Measurements from ENCODE around the gene RAPGEF1. TPM values are rescaled to one million over a fixed set of nuclear protein-coding genes. Genes with fewer than 3 reads are reported as not detected.

The RAPGEF1 gene
- total RNA-seq, 1 donor from 2014 or later = 69.4 TPM

DNA sequence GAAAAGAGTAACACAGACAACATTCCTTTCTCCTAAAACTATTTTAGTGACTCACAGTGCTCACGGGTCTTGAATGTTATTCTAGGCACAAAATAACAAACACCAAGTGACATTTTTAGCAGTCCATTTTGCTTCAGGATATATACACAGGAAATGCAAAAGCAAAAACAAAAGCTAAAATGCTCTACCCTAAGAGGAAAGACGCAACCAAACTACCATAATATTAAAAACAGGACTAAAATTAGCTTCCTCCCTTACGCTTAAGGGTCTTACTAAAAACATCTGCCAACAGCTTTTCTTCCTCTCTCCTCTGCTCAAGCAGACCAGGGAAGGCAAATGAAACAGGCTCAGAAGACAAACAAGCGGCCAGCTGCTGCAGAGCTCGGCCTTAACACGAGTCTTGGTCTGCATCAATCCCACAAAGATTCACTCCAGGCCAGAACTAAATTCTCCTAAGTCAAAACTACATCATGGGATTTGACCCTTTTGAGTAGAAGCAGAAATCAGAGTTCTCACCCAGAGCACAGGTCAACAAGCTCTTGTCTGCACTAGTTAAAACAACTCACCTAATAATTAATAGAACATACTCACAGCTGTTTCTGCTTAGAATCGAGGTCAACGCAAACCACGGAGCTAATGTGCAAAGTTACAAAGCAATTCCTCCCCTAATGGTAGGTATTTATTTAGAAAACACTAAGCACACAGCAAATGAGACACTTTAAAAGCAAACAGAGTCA lies 62.3 kb downstream of the RAPGEF1 start:
- ATAC-seq = peak; percentile 75

GRCh38 chr9:131677049-131677443 lies 62.8 kb downstream of the RAPGEF1 start:
- ATAC-seq = no peak
- no peak for DNase-seq (ENCODE audit: low spot score)
- intact Hi-C loops (cut with DNase I) = no loop called here

More for the DNA sequence above, 62.3 kb downstream of the RAPGEF1 start:
- DNase-seq (ENCODE audit: low spot score) = no peak
- intact Hi-C loops (cut with DNase I) = no loop called here

DNA sequence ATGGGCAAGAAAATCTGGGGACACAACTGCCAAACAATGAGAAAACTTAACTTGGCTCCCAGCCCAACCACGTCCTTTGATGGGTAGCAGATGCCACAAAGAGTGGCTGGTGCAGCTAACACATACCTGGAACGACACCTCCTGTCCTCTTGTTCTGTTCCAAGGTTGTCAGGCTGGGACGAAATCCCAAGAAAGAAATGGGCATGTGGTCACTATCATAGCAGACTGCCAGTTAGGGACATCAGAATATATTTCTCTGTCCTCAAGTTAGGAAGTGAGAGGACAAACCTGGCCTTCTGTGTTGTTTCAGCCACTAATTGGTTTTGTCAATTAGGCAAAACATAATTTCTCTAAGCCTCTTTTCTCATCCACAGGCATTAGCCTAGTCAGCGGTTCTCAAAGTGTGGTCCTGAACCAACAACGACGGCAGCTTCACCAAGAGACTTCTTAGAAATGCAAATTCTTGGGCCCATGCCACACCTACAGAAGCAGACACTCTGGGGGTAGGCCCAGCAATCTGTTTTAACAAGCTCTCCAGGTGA lies 63.4 kb downstream of the RAPGEF1 start:
- DNase-seq (ENCODE audit: low spot score) = no peak
- intact Hi-C loops (cut with DNase I) = no loop called here
- ATAC-seq = no peak

DNA sequence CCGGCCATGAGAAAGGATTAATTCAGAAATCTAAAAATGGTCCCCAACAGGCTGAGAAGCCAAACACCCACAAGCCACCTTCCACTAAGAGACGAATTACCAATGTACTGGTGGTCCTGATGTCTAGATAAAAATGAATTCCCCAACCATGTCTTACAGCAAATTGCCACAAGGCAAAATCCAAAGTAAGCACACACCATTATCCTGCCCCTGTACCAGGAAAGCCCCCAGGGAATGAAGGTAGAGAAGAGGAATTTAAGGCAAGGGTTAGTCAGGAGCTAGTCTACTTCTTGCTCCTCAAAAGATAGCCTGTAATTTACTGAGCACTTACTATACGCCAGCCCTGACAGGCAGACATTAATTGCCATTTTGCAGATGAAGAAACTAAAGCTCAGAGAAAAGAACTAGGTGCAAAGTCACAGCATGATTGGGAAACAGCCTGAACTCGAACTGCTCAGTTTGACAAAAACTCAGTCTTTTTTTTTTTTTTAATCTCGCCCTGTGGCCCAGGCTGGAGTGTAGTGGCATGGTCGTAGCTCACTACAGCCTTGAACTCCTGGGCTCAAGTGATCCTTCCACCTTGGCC lies 64.3 kb downstream of the RAPGEF1 start:
- no peak for DNase-seq (ENCODE audit: low spot score)
- no peak for ATAC-seq
- intact Hi-C loops (cut with DNase I) = no loop called here

- intact Hi-C loops (cut with DNase I) = no loop called here
- ATAC-seq (no peak), DNase-seq (ENCODE audit: low spot score) (no peak)
Measured at GRCh38 chr9:131674425-131675421, 65.2 kb downstream of the RAPGEF1 start.

DNA sequence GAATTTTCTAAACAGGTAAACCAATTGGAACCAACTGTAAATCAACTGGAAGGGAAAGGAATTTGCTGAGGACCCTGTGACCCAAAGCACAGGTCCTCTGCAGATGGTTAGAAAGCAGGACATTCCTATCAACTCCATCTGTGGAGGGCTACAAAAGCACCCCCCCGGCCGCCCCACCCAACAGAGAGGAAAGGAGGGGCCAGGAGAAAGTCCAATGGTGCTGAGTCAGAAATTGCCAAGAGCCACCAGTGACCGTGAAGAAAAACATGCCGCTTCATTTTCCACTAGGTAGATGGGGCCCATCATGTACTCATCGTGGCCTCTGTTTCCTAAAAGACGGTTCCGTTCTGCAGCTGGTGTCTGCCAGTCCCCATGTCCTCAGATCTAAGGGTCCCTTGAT lies 66.3 kb downstream of the RAPGEF1 start:
- no peak for DNase-seq (ENCODE audit: low spot score)
- no peak for ATAC-seq
- intact Hi-C loops (cut with DNase I) = no loop called here

- intact Hi-C loops (cut with DNase I) = no loop called here
Measured at GRCh38 chr9:131673068-131673467, 66.8 kb downstream of the RAPGEF1 start.

DNA sequence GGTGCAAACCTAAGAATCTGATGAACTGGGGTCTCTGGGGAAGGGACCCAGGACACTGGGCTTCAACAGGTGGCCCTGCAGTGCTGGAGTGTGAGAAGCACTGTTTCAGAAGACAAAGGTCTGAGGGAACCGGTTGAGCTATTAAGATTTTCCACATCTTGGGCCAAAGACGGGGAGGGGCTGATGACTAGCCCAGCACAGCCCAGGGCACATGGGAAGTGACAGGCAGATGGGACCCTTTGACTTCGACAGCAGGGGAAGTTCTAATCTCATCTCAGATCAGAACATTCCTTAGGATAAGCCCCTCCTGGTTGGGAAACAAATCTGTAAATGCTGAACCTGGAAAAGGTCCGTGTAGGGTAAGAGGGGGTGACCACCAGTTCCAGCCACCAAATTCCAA lies 67.4 kb downstream of the RAPGEF1 start:
- ATAC-seq (no peak), DNase-seq (ENCODE audit: low spot score) (no peak)

More at GRCh38 chr9:131673068-131673467, 66.8 kb downstream of the RAPGEF1 start:
- no peak for ATAC-seq
- DNase-seq (ENCODE audit: low spot score) = no peak

DNA sequence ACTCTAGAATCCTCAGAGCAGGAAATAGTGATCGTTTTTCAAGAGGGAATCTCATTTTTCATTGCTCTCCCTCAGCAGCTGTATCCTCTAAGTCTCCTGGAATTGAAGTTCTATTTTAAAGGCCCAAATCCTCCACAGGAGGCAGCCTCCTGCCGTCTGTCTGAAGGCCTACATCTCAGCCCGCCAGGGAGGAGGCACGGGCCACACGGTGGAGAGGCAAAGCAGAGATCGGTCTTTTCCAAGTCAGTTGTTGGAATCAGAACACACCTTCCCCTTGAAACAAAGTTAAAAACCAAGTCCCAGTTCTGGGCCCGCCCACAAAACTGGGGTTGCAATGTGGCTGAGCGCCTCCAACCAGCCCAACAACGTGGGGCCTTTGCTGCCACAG lies 68.7 kb downstream of the RAPGEF1 start:
- intact Hi-C loops (cut with DNase I) = no loop called here
- no peak for DNase-seq (ENCODE audit: low spot score)
- no peak for ATAC-seq

More for the DNA sequence above, 67.4 kb downstream of the RAPGEF1 start:
- intact Hi-C loops (cut with DNase I) = no loop called here

- peak; percentile 77 for ATAC-seq
- intact Hi-C loops (cut with DNase I) = no loop called here
Measured at GRCh38 chr9:131670247-131671132, 69.4 kb downstream of the RAPGEF1 start.

DNA sequence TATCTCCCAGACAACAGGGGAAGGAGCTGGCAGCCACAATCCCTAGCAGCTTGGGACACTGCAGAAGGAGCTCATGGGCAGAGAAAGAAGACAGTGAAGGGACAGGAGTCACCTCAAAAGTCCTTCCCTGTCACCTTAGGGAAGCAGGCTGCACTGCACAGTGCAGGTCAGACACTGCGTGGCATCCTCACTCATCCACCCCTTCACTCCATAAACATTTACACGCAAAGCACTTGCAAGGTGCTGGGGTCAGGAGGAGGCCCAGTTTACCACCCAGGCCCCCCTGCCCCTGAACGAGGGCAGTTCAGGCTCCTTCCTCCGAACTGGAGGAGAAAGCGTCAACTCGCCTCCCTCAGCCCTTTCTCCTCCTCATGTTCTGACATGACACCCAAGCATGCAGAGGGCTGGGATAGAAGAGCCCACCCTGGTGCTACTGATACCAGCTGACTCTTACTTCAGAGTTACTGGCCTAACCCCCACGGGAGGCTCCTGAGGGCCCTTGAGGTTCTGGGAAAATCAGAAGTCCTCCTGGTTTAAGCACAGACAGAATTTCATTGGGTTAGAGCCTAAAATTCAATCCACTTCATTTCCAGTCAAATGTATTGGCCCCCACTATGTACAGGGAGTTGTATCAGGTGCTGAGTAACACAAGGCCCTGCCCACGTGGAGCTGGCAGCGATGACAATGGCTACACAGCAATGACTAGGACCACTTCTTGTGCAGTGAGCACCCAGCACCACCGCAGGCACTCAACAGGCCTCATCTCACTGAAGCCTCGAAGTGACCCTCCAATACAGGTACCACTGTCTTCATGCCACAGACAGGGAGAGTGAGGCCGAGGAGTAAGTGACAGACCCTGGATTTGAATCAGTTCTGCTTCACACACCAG lies 70.4 kb downstream of the RAPGEF1 start:
- no peak for ATAC-seq
- DNase-seq (ENCODE audit: low spot score) = no peak
- intact Hi-C loops (cut with DNase I) = no loop called here

More at GRCh38 chr9:131670247-131671132, 69.4 kb downstream of the RAPGEF1 start:
- DNase-seq (ENCODE audit: low spot score) = no peak

DNA sequence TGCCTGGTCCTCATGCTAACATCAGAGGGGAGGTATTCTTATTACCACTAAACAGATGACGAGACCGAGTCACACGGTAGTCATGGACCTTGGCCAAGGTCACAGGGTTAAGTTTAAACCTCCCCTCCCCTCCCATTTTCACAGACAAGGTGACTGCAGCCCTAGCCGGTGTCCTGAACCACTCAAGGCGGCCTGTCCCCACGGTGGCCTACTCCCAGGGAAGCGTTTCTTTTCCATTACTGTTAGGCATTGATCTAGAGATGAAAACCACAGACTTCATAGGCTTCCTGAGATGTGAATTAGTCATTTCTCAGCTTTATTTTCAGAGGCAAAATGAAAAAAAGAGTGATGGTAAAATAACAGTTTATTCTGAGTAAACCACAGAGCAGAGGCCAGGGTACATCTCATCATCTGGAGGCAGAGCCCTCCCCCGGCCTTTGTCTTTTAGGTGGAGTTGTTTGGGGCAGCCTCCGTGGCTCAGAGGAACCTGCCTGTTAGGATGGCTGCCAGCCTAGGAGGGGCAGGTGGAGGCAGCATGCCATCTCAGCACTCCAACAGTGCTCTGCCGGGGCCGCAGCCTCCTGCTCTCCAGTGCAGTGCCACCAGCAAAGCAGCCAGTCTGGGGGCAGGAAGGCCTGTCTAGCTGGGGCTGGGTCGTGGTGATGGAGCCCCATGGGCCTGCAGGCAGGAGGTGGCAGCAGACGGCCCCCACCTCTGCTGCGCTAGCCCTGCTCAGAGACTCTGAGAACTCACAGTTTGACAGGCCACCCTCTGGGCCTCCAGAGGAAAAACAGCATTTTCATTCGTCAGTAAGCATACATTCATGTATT lies 71.2 kb downstream of the RAPGEF1 start:
- peak; percentile 12 for ATAC-seq
- DNase-seq (ENCODE audit: low spot score) = no peak
- intact Hi-C loops (cut with DNase I) = no loop called here

- intact Hi-C loops (cut with DNase I) = no loop called here
- DNase-seq (ENCODE audit: low spot score) (no peak), ATAC-seq (no peak)
Measured at GRCh38 chr9:131668057-131668438, 71.8 kb downstream of the RAPGEF1 start.

DNA sequence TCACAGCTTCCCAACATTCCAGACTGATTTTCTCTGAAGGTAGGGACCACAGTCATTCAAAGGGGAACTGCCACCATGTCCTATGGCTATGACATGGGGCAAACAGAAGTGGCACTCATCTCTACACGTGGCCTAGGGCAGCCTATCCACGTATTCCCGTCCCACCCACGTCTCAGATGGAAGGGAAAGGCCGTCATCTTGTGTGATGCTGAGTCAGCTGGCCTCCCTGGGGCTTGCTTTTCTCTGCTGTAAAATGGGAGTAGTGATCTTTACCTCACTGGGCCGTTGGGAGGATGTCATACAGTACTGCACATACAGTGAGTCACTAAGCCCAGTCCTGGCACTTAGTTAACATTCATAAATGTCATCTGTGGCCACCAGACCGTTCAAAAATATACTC lies 72.3 kb downstream of the RAPGEF1 start:
- DNase-seq (ENCODE audit: low spot score) (no peak), ATAC-seq (no peak)
- intact Hi-C loops (cut with DNase I) = no loop called here

GRCh38 chr9:131666774-131667173 lies 73.1 kb downstream of the RAPGEF1 start:
- intact Hi-C loops (cut with DNase I) = no loop called here
- no peak for ATAC-seq
- DNase-seq (ENCODE audit: low spot score) = no peak

- intact Hi-C loops (cut with DNase I) = no loop called here
- no peak for ATAC-seq
- DNase-seq (ENCODE audit: low spot score) = no peak
Measured at GRCh38 chr9:131666029-131666428, 73.8 kb downstream of the RAPGEF1 start.

- intact Hi-C loops (cut with DNase I) = no loop called here
- DNase-seq (ENCODE audit: low spot score) (no peak), ATAC-seq (no peak)
Measured at GRCh38 chr9:131663288-131663687, 76.6 kb downstream of the RAPGEF1 start.

All from sciatic nerve (tissue), 2 donors.